HEK293 (cell line): ENCODE measurements around the gene DOCK4.

Experiments
- HOXA7 ChIP-seq: sonication (generic); formaldehyde crosslinking; IDR thresholded peaks from 2 replicates; pipeline ENCODE4 v1.8.1; 2022; ENCODE audit warnings: missing genetic modification reagents, borderline replicate concordance
- MEIS1 ChIP-seq: sonication (generic); formaldehyde crosslinking; IDR thresholded peaks from 2 replicates; pipeline ENCODE4 v1.8.1; 2022; ENCODE audit warnings: missing genetic modification reagents, mild to moderate bottlenecking, borderline replicate concordance
- PRDM1 ChIP-seq: fragments of 450-650 bp; formaldehyde crosslinking; IDR thresholded peaks from 2 replicates; pipeline ENCODE4; 2016; ENCODE audit warnings: missing biosample characterization, missing genetic modification characterization
- SETDB1 ChIP-seq: IDR thresholded peaks from one replicate; pipeline ENCODE4 v1.6.1; 2017; ENCODE audit warnings: mild to moderate bottlenecking, low read length, moderate library complexity, mixed read lengths; ENCODE audit not compliant: insufficient read length
- YY1 ChIP-seq: fragments of 450-650 bp; formaldehyde crosslinking; IDR thresholded peaks from 2 replicates; pipeline ENCODE4 v1.5.1; 2018; ENCODE audit warnings: missing biosample characterization, missing genetic modification characterization
- ZNF701 ChIP-seq: fragments of 450-650 bp; formaldehyde crosslinking; IDR thresholded peaks from 2 replicates; pipeline ENCODE4 v1.5.1; 2016; ENCODE audit warnings: missing biosample characterization, missing genetic modification characterization
- TF ChIP-seq, protein P1 (sequence below): fragments of 450-650 bp; formaldehyde crosslinking; IDR thresholded peaks from 2 replicates; pipeline ENCODE4 v1.5.1; 2017; ENCODE audit warnings: missing biosample characterization, missing genetic modification characterization
- TF ChIP-seq, protein P2 (sequence below): fragments of 450-650 bp; formaldehyde crosslinking; IDR thresholded peaks from 2 replicates; pipeline ENCODE4 v1.5.1; 2016; ENCODE audit warnings: missing biosample characterization, missing genetic modification characterization
- TF ChIP-seq, protein P3 (sequence below): sonication (generic); formaldehyde crosslinking; IDR thresholded peaks from 2 replicates; pipeline ENCODE4 v1.8.1; 2022; ENCODE audit warnings: mild to moderate bottlenecking, moderate library complexity, missing genetic modification reagents
- TF ChIP-seq, protein P4 (sequence below): IDR thresholded peaks from 2 replicates; pipeline ENCODE4 v1.6.1; 2011; ENCODE audit warnings: mild to moderate bottlenecking, low read depth, low read length, borderline replicate concordance
- TF ChIP-seq, protein P5 (sequence below): fragments of 450-650 bp; formaldehyde crosslinking; IDR thresholded peaks from 2 replicates; pipeline ENCODE4 v1.5.1; 2016; ENCODE audit warnings: missing biosample characterization, missing genetic modification characterization

DNA sequence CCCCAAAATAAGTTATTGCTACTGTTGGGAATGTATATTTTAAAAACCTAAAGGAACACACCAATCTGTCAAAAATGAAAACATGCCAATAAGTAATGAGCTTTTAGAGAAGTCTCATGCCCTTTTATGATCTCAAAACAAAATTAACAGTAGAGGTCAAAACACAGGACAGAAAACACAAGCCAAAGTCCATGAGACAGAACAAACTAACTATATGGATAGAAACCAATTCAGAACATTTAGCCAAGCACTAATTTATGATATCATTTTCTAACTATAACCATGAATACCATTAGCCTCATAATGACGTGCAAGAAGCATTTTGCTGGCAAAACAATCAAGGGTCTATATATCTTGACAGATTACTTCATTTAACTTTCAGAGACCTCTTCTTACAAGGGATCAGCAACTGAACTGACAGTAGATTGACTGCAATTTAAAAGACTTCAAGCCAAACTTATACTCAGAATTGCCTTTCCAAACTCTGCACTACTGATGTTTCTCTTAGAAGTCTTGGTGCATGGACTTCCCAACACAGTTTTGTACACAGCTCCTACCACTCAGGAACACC, 200.9 kb downstream of the DOCK4 start:
- TF ChIP-seq YY1 (tag by site-specific recombination) (no peak), MEIS1 (CRISPR knock-in tag) (no peak), PRDM1 (tag by site-specific recombination) (no peak), HOXA7 (CRISPR knock-in tag) (no peak), ZNF701 (tag by site-specific recombination) (no peak), SETDB1 (no peak)
- TF ChIP-seq, protein P1, sequence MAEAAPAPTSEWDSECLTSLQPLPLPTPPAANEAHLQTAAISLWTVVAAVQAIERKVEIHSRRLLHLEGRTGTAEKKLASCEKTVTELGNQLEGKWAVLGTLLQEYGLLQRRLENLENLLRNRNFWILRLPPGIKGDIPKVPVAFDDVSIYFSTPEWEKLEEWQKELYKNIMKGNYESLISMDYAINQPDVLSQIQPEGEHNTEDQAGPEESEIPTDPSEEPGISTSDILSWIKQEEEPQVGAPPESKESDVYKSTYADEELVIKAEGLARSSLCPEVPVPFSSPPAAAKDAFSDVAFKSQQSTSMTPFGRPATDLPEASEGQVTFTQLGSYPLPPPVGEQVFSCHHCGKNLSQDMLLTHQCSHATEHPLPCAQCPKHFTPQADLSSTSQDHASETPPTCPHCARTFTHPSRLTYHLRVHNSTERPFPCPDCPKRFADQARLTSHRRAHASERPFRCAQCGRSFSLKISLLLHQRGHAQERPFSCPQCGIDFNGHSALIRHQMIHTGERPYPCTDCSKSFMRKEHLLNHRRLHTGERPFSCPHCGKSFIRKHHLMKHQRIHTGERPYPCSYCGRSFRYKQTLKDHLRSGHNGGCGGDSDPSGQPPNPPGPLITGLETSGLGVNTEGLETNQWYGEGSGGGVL, result no peak
- TF ChIP-seq, protein P2, sequence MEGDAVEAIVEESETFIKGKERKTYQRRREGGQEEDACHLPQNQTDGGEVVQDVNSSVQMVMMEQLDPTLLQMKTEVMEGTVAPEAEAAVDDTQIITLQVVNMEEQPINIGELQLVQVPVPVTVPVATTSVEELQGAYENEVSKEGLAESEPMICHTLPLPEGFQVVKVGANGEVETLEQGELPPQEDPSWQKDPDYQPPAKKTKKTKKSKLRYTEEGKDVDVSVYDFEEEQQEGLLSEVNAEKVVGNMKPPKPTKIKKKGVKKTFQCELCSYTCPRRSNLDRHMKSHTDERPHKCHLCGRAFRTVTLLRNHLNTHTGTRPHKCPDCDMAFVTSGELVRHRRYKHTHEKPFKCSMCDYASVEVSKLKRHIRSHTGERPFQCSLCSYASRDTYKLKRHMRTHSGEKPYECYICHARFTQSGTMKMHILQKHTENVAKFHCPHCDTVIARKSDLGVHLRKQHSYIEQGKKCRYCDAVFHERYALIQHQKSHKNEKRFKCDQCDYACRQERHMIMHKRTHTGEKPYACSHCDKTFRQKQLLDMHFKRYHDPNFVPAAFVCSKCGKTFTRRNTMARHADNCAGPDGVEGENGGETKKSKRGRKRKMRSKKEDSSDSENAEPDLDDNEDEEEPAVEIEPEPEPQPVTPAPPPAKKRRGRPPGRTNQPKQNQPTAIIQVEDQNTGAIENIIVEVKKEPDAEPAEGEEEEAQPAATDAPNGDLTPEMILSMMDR (tag by site-specific recombination), result no peak
- TF ChIP-seq, protein P3, sequence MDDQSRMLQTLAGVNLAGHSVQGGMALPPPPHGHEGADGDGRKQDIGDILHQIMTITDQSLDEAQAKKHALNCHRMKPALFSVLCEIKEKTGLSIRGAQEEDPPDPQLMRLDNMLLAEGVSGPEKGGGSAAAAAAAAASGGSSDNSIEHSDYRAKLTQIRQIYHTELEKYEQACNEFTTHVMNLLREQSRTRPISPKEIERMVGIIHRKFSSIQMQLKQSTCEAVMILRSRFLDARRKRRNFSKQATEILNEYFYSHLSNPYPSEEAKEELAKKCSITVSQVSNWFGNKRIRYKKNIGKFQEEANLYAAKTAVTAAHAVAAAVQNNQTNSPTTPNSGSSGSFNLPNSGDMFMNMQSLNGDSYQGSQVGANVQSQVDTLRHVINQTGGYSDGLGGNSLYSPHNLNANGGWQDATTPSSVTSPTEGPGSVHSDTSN (CRISPR knock-in tag), result no peak
- TF ChIP-seq, protein P4, sequence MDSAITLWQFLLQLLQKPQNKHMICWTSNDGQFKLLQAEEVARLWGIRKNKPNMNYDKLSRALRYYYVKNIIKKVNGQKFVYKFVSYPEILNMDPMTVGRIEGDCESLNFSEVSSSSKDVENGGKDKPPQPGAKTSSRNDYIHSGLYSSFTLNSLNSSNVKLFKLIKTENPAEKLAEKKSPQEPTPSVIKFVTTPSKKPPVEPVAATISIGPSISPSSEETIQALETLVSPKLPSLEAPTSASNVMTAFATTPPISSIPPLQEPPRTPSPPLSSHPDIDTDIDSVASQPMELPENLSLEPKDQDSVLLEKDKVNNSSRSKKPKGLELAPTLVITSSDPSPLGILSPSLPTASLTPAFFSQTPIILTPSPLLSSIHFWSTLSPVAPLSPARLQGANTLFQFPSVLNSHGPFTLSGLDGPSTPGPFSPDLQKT, result no peak
- TF ChIP-seq, protein P5, sequence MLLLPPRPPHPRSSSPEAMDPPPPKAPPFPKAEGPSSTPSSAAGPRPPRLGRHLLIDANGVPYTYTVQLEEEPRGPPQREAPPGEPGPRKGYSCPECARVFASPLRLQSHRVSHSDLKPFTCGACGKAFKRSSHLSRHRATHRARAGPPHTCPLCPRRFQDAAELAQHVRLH (tag by site-specific recombination), result no peak
